Daoy (cell line): ENCODE measurements around the gene TCHH. TPM values are rescaled to one million over a fixed set of nuclear protein-coding genes. Genes with fewer than 3 reads are reported as not detected.
"Not testable (repeated sequence)": the region's sequence is repeated elsewhere in the genome, so short reads cannot be mapped to it uniquely, and the experiment has no call there.

ENCODE experiments used
- DNase-seq: peaks from one replicate; pipeline ENCODE4 v3.0.0-alpha.2; 2015; ENCODE audit warnings: low read depth
- total RNA-seq: library from RNA; depleted of rRNA; stranded (reverse); fragments of >200 nt; shearing (Covaris generic); gene quantifications from 2 replicates; pipeline ENCODE4 v1.2.3, GENCODE V29; 2014; rRNA removed

TCHH gene
- 0.29 TPM in 1 of 2 replicates, not detected in the other for total RNA-seq

GRCh38 chr1:152115344-152115743, at the start of gene TCHH:
Gene TCHH (minus strand): TSS chr1:152115444. CDS start chr1:152114080, 1,364 bp downstream.
- DNase-seq = no peak

- no peak for DNase-seq
Observed at GRCh38 chr1:152164517-152165136, 49.4 kb upstream of the TCHH start.

- DNase-seq = peak; percentile 74
Observed at GRCh38 chr1:152162792-152163463, 47.7 kb upstream of the TCHH start.

GRCh38 chr1:152160576-152160975, 45.3 kb upstream of the TCHH start:
- DNase-seq = no peak

GRCh38 chr1:152159144-152159543, 43.9 kb upstream of the TCHH start, which contains the start of gene RPTN:
Gene RPTN (minus strand): TSS chr1:152159228. CDS start chr1:152157889, 1,339 bp downstream.
- no peak for DNase-seq

- DNase-seq = no peak
Observed at GRCh38 chr1:152153996-152154395, 38.8 kb upstream of the TCHH start.

GRCh38 chr1:152151646-152152045, 36.4 kb upstream of the TCHH start:
- no peak for DNase-seq

- DNase-seq = no peak
Observed at GRCh38 chr1:152148981-152149380, 33.7 kb upstream of the TCHH start.

- DNase-seq = no peak
Observed at GRCh38 chr1:152148051-152148450, 32.8 kb upstream of the TCHH start.

GRCh38 chr1:152145769-152146168, 30.5 kb upstream of the TCHH start:
- no peak for DNase-seq

GRCh38 chr1:152144674-152145183, 29.5 kb upstream of the TCHH start:
- not testable (repeated sequence) for DNase-seq

GRCh38 chr1:152143150-152143887, 28.1 kb upstream of the TCHH start:
- DNase-seq = no peak

GRCh38 chr1:152141971-152142584, 26.8 kb upstream of the TCHH start:
- DNase-seq = peak; percentile 71

GRCh38 chr1:152137215-152137614, 22.0 kb upstream of the TCHH start:
- no peak for DNase-seq

GRCh38 chr1:152130186-152130585, 14.9 kb upstream of the TCHH start:
- DNase-seq = no peak

- DNase-seq = peak; percentile 32
Observed at GRCh38 chr1:152127673-152128072, 12.4 kb upstream of the TCHH start.

- DNase-seq = no peak
Observed at GRCh38 chr1:152125834-152126443, 10.7 kb upstream of the TCHH start.

- no peak for DNase-seq
Observed at GRCh38 chr1:152118915-152119314, 3.7 kb upstream of the TCHH start.

- DNase-seq = no peak
Observed at GRCh38 chr1:152112885-152113432, 2.3 kb downstream of the TCHH start.

- DNase-seq = peak; percentile 53
Observed at GRCh38 chr1:152112101-152112884, 3.0 kb downstream of the TCHH start.
